ENCODE measurements around the gene RPTOR. TPM values are rescaled to one million over a fixed set of nuclear protein-coding genes. Genes with fewer than 3 reads are reported as not detected.

The RPTOR gene
- polyA plus RNA-seq, 1 experiment, result 10.8 TPM

GRCh38 chr17:80871341-80871740, 326.7 kb downstream of the RPTOR start:
- no peak for DNase-seq (ENCODE audit: low read depth)
- no peak overlapping the region for H3K4me3 ChIP-seq (ENCODE audit: low read depth, low read length)
- ChIA-PET POLR2A (interaction anchor here (0.6 kb wide), 1 partner anchor 87 kb away, joined by 19 read pairs; no protein-coding TSS in a partner anchor), CTCF (interaction anchor here (1.1 kb wide), 1 partner anchor 9 kb away, joined by 5 read pairs; no protein-coding TSS in a partner anchor)
- H3K36me3 ChIP-seq (ENCODE audit: control insufficient read depth, insufficient read depth, low read length), result peaks cover 2% of the 10 kb centered on the region; the same call in 1 of the 2 replicates
- H3K27me3 ChIP-seq (ENCODE audit: control insufficient read depth, insufficient read depth, low read length), result no peaks in the 10 kb centered on the region
- TF ChIP-seq CTCF (IDR thresholded peaks at IDR 0.05; ENCODE audit: insufficient read depth, low read depth, low read length), result no peak

GRCh38 chr17:80872001-80872500, 327.4 kb downstream of the RPTOR start:
- Histone ChIP-seq H3K27me3 (ENCODE audit: control insufficient read depth, insufficient read depth, low read length) (no peaks in the 10 kb centered on the region), H3K4me3 (ENCODE audit: low read depth, low read length) (no peak overlapping the region), H3K36me3 (ENCODE audit: control insufficient read depth, insufficient read depth, low read length) (peaks cover 2% of the 10 kb centered on the region; the same call in 1 of the 2 replicates)
- ChIA-PET POLR2A (interaction anchor here (0.6 kb wide), 1 partner anchor 87 kb away, joined by 19 read pairs; no protein-coding TSS in a partner anchor), CTCF (interaction anchor here (1.0 to 1.8 kb wide), 3 partner anchors 10 to 98 kb away, joined by 3 to 6 read pairs (median 5); no protein-coding TSS in a partner anchor)
- no peak for DNase-seq (ENCODE audit: low read depth)
- TF ChIP-seq CTCF (IDR thresholded peaks at IDR 0.05; ENCODE audit: insufficient read depth, low read depth, low read length), result no peak

GRCh38 chr17:80872501-80873306, 328.1 kb downstream of the RPTOR start:
- Histone ChIP-seq H3K27me3 (ENCODE audit: control insufficient read depth, insufficient read depth, low read length) (no peaks in the 10 kb centered on the region), H3K4me3 (ENCODE audit: low read depth, low read length) (no peak overlapping the region), H3K36me3 (ENCODE audit: control insufficient read depth, insufficient read depth, low read length) (peaks cover 2% of the 10 kb centered on the region; the same call in 1 of the 2 replicates)
- TF ChIP-seq CTCF (IDR thresholded peaks at IDR 0.05; ENCODE audit: insufficient read depth, low read depth, low read length), result no peak
- no peak for DNase-seq (ENCODE audit: low read depth)
- ChIA-PET CTCF (interaction anchor here (1.0 to 1.8 kb wide), 2 partner anchors 11 to 97 kb away, joined by 3 to 6 read pairs; no protein-coding TSS in a partner anchor), POLR2A (no interaction called here)

- CTCF ChIA-PET, result interaction anchor here (1.0 to 1.8 kb wide), 3 partner anchors 11 to 97 kb away, joined by 3 to 6 read pairs (median 3); no protein-coding TSS in a partner anchor
Observed at GRCh38 chr17:80873307-80873951, 328.8 kb downstream of the RPTOR start.

More at GRCh38 chr17:80873307-80873951, 328.8 kb downstream of the RPTOR start:
- H3K4me3 ChIP-seq (ENCODE audit: low read depth, low read length), result no peak overlapping the region
- no peak for TF ChIP-seq CTCF (IDR thresholded peaks at IDR 0.05; ENCODE audit: insufficient read depth, low read depth, low read length)
- no peak for DNase-seq (ENCODE audit: low read depth)
- H3K27me3 ChIP-seq (ENCODE audit: control insufficient read depth, insufficient read depth, low read length), result no peaks in the 10 kb centered on the region
- POLR2A ChIA-PET, result no interaction called here
- H3K36me3 ChIP-seq (ENCODE audit: control insufficient read depth, insufficient read depth, low read length), result peaks cover 2% of the 10 kb centered on the region; the same call in 1 of the 2 replicates

All from BJ (cell line).